Measurements from ENCODE around the gene PATL1. TPM values are rescaled to one million over a fixed set of nuclear protein-coding genes. Genes with fewer than 3 reads are reported as not detected.

The PATL1 gene
- total RNA-seq, 4 donors from 2014 or later = 13.5 to 93.9 (median 20.9) TPM

GRCh38 chr11:59644528-59644927, 24.3 kb downstream of the PATL1 start:
- H3K27me3 ChIP-seq = no peaks in the 10 kb centered on the region
- peaks cover 0 to 88% (median 39%) of the 10 kb centered on the region in 4 donors for H3K36me3 ChIP-seq
- H3K27ac ChIP-seq = no peak overlapping the region
- H3K4me3 ChIP-seq = no peak overlapping the region
- TF ChIP-seq EP300 (IDR thresholded peaks at IDR 0.05; ENCODE audit: low read depth) (no peak), POLR2A (IDR thresholded peaks at IDR 0.05) (no peak), POLR2AphosphoS5 (IDR thresholded peaks at IDR 0.05) (no peak), CTCF (IDR thresholded peaks at IDR 0.05) (no peak)
- in situ Hi-C loops (cut with MboI; ENCODE audit: low pct_ligation_motif_present in 1 of 4, low pct_unique_long_range_greater_than_20kb in 1 of 4, low sequenced_read_pairs in 3 of 4) (no loop called here), intact Hi-C loops (cut with DNase I; ENCODE audit: low total_unique reads) (no loop called here)
- H3K9me3 ChIP-seq = no peaks in the 10 kb centered on the region
- WGBS, 2 donors (ENCODE audit: low coverage in 1 of 2) = 85 to 94% methylated on average over 2 to 3 of the region's 3 CpGs
- DNase-seq = no peak
- no peaks in the 10 kb centered on the region for H3K4me1 ChIP-seq

- no peaks in the 10 kb centered on the region for H3K4me1 ChIP-seq
- intact Hi-C loops (cut with DNase I; ENCODE audit: low total_unique reads) = no loop called here
- DNase-seq = no peak
- no peak overlapping the region for H3K27ac ChIP-seq
- H3K9me3 ChIP-seq = no peaks in the 10 kb centered on the region
- 97 to 100% methylated on average over 2 to 3 of the region's 3 CpGs for WGBS, 2 donors (ENCODE audit: low coverage in 1 of 2)
- peaks cover 0 to 88% (median 39%) of the 10 kb centered on the region in 4 donors for H3K36me3 ChIP-seq
- no peaks in the 10 kb centered on the region for H3K27me3 ChIP-seq
- TF ChIP-seq CTCF (IDR thresholded peaks at IDR 0.05) (no peak), EP300 (IDR thresholded peaks at IDR 0.05; ENCODE audit: low read depth) (no peak), POLR2AphosphoS5 (IDR thresholded peaks at IDR 0.05) (no peak), POLR2A (IDR thresholded peaks at IDR 0.05) (no peak)
- no peak overlapping the region for H3K4me3 ChIP-seq
- in situ Hi-C loops (cut with MboI; ENCODE audit: low pct_ligation_motif_present in 1 of 4, low pct_unique_long_range_greater_than_20kb in 1 of 4, low sequenced_read_pairs in 3 of 4) = no loop called here
These were observed 25.4 kb downstream of the PATL1 start for GRCh38 chr11:59643390-59643789.

GRCh38 chr11:59641156-59641555, 27.7 kb downstream of the PATL1 start:
- in situ Hi-C loops (cut with MboI; ENCODE audit: low pct_ligation_motif_present in 1 of 4, low pct_unique_long_range_greater_than_20kb in 1 of 4, low sequenced_read_pairs in 3 of 4) = no loop called here

GRCh38 chr11:59630493-59630892, 38.3 kb downstream of the PATL1 start:
- in situ Hi-C loops (cut with MboI; ENCODE audit: low pct_ligation_motif_present in 1 of 4, low pct_unique_long_range_greater_than_20kb in 1 of 4, low sequenced_read_pairs in 3 of 4) (no loop called here), intact Hi-C loops (cut with DNase I; ENCODE audit: low total_unique reads) (no loop called here)
- no peaks in the 10 kb centered on the region for H3K36me3 ChIP-seq
- DNase-seq = no peak
- no peak overlapping the region for H3K27ac ChIP-seq
- no peaks in the 10 kb centered on the region for H3K27me3 ChIP-seq
- WGBS, 2 donors (ENCODE audit: low coverage in 1 of 2) = 67 to 87% methylated on average over 1 to 2 of the region's 2 CpGs
- H3K9me3 ChIP-seq = no peaks in the 10 kb centered on the region
- H3K4me3 ChIP-seq = no peak overlapping the region
- no peaks in the 10 kb centered on the region for H3K4me1 ChIP-seq
- TF ChIP-seq POLR2AphosphoS5 (IDR thresholded peaks at IDR 0.05) (no peak), POLR2A (IDR thresholded peaks at IDR 0.05) (no peak), CTCF (IDR thresholded peaks at IDR 0.05) (no peak), EP300 (IDR thresholded peaks at IDR 0.05; ENCODE audit: low read depth) (no peak)

More at GRCh38 chr11:59641156-59641555, 27.7 kb downstream of the PATL1 start:
- TF ChIP-seq POLR2AphosphoS5 (IDR thresholded peaks at IDR 0.05) = no peak
- no peak for TF ChIP-seq EP300 (IDR thresholded peaks at IDR 0.05; ENCODE audit: low read depth)
- TF ChIP-seq POLR2A (IDR thresholded peaks at IDR 0.05) = no peak
- no peak for TF ChIP-seq CTCF (IDR thresholded peaks at IDR 0.05)
- Histone ChIP-seq H3K9me3 (no peaks in the 10 kb centered on the region), H3K4me1 (no peaks in the 10 kb centered on the region), H3K27ac (no peak overlapping the region), H3K27me3 (no peaks in the 10 kb centered on the region), H3K36me3 (peaks cover 0 to 91% (median 36%) of the 10 kb centered on the region in 4 donors), H3K4me3 (no peak overlapping the region)
- no peak for DNase-seq
- intact Hi-C loops (cut with DNase I; ENCODE audit: low total_unique reads) = no loop called here
- WGBS, 2 donors (ENCODE audit: low coverage in 1 of 2) = 89 to 90% methylated on average over 3 of the region's 3 CpGs

All from transverse colon (tissue), 4 donors.